NT2/D1 (cell line): ENCODE data around the gene LRP6.

Experiments used
- YY1 ChIP-seq: IDR thresholded peaks from 2 replicates; pipeline ENCODE4 v1.6.1; 2011; ENCODE audit not compliant: insufficient read length, insufficient read depth
- ZNF274 ChIP-seq: IDR thresholded peaks from 2 replicates; pipeline ENCODE4 v1.6.1; 2011; ENCODE audit warnings: mild to moderate bottlenecking, low read depth, low read length

DNA sequence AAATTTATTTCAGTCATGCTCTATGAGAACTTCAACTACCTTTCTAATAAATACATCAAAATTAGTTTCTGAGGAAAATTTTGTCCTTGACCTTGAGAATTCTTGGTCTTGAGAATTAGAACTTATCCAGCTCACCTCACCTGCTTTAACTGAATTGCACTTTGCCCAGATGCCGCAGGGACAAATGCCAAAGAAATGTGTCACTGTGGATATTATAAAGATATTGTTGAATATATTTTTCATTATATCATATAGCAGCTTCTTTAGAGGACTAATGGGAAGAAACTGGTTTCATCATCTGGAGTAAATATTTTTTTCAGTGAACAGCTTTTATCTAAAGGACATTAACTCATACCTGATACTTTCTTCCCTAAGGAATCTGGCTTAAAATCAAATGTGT lies 54.1 kb downstream of the LRP6 start:
- TF ChIP-seq YY1 = no peak
- no peak for TF ChIP-seq ZNF274
